H1 (cell line): ENCODE measurements around the gene PAGE1. TPM values are rescaled to one million over a fixed set of nuclear protein-coding genes. Genes with fewer than 3 reads are reported as not detected.

Source experiments
- CTCF ChIA-PET: fragments of 300-600 bp; sonication (Branson Sonifier 250); formaldehyde crosslinking; loops from one replicate; lab custom pipeline; 2021; ENCODE audit not compliant: partially characterized antibody; lab: Charles Lee
- POLR2A ChIA-PET: fragments of 300-600 bp; sonication (Branson Sonifier 250); formaldehyde crosslinking; loops from one replicate; lab custom pipeline; 2021; ENCODE audit warnings: inconsistent platforms; ENCODE audit not compliant: partially characterized antibody; lab: Charles Lee
- DNase-seq, 2 experiments: peaks; one replicate each; pipeline versions ENCODE4 v3.0.0 to v3.0.0-alpha.2; 2010 to 2022; ENCODE audit warnings: low spot score in 2 of 2, low read depth in 1 of 2, mixed read lengths in 1 of 2
- FAIRE-seq: peaks from 2 replicates; lab custom pipeline; 2011; peaks lifted over from hg19 to GRCh38; lab: Jason Lieb, UNC
- H2AFZ ChIP-seq: 2 replicates; pipeline ENCODE4 v1.8.1; 2012; ENCODE audit warnings: low read length, inconsistent platforms
- H2AK5ac ChIP-seq: 2 replicates; pipeline ENCODE4 v1.6.1; 2013; ENCODE audit warnings: low read depth, low read length
- H2BK120ac ChIP-seq: replicated peaks from 2 replicates; pipeline ENCODE3; 2013; ENCODE audit warnings: low read depth, low read length, inconsistent platforms
- H2BK12ac ChIP-seq: 2 replicates; pipeline ENCODE4 v1.6.1; 2013; ENCODE audit warnings: low read depth, low read length
- H2BK15ac ChIP-seq: 2 replicates; pipeline ENCODE4 v1.6.1; 2013; ENCODE audit warnings: low read length
- H2BK20ac ChIP-seq: 2 replicates; pipeline ENCODE4 v1.6.1; 2013; ENCODE audit warnings: low read length
- H2BK5ac ChIP-seq: 2 replicates; pipeline ENCODE4 v1.6.1; 2013; ENCODE audit warnings: low read depth, low read length
- H3K14ac ChIP-seq: 2 replicates; pipeline ENCODE4 v1.6.1; 2013; ENCODE audit warnings: inconsistent platforms; ENCODE audit not compliant: insufficient read length
- H3K18ac ChIP-seq: 2 replicates; pipeline ENCODE4 v1.6.1; 2013; ENCODE audit warnings: low read length; ENCODE audit errors: extremely low read depth
- H3K23ac ChIP-seq: 2 replicates; pipeline ENCODE4 v1.6.1; 2013; ENCODE audit warnings: inconsistent platforms; ENCODE audit not compliant: insufficient read length
- H3K23me2 ChIP-seq: 2 replicates; pipeline ENCODE4 v1.6.1; 2013; ENCODE audit warnings: low read depth, low read length
- H3K27ac ChIP-seq: 2 replicates; pipeline ENCODE4 v1.6.1; 2011; ENCODE audit warnings: low read depth, low read length, inconsistent platforms
- H3K27me3 ChIP-seq, 4 experiments: replicated peaks in 1 of 4; 1 replicate in 1 of 4; 2 replicates in 3 of 4; pipeline versions ENCODE4 v1.6.1 to v1.8.1; 2011 to 2013; ENCODE audit warnings: low read length in 3 of 4, mild to moderate bottlenecking in 3 of 4, inconsistent platforms in 2 of 4, mixed read lengths in 2 of 4, moderate library complexity in 1 of 4; ENCODE audit not compliant: control insufficient read depth in 3 of 4, insufficient read depth in 3 of 4; ENCODE audit errors: extremely low read depth in 1 of 4
- H3K36me3 ChIP-seq, 4 experiments: 2 replicates each; pipeline versions ENCODE4 v1.6.1 to v1.8.1; 2011 to 2013; ENCODE audit warnings: mild to moderate bottlenecking in 4 of 4, low read length in 3 of 4, moderate library complexity in 2 of 4, control low read depth in 1 of 4, inconsistent platforms in 1 of 4; ENCODE audit not compliant: insufficient read depth in 4 of 4, control insufficient read depth in 2 of 4
- H3K4ac ChIP-seq: replicated peaks from 2 replicates; pipeline ENCODE3; 2013; ENCODE audit warnings: low read length, low read depth, mixed read lengths, inconsistent platforms; ENCODE audit not compliant: insufficient read length
- H3K4me1 ChIP-seq, 4 experiments: replicated peaks in 1 of 4; 1 replicate in 1 of 4; 2 replicates in 3 of 4; pipeline versions ENCODE4 v1.6.1 to v1.8.1; 2011 to 2013; ENCODE audit warnings: low read length in 3 of 4, inconsistent platforms in 2 of 4, mixed read lengths in 1 of 4; ENCODE audit not compliant: insufficient read depth in 4 of 4, control insufficient read depth in 3 of 4
- H3K4me2 ChIP-seq, 2 experiments: 2 replicates each; pipeline versions ENCODE4 v1.6.1 to v1.8.1; 2011 to 2013; ENCODE audit warnings: low read depth in 2 of 2, low read length in 2 of 2, control low read depth in 1 of 2, inconsistent platforms in 1 of 2, mild to moderate bottlenecking in 1 of 2; ENCODE audit not compliant: insufficient read depth in 1 of 2
- H3K4me3 ChIP-seq, 4 experiments: fragments of 200-600, 300-600 bp in 1 of 4; sonication (generic), shearing (Covaris generic), sonication (Bioruptor Twin) in 1 of 4; 2 replicates each; pipeline versions ENCODE4 v1.5.1 to v1.8.1; 2011 to 2016; ENCODE audit warnings: low read length in 4 of 4, low read depth in 3 of 4, control low read depth in 2 of 4, inconsistent platforms in 2 of 4, mild to moderate bottlenecking in 2 of 4, mixed read lengths in 1 of 4, moderate library complexity in 1 of 4; ENCODE audit not compliant: insufficient read depth in 2 of 4; ENCODE audit errors: extremely low read depth in 1 of 4
- H3K56ac ChIP-seq: replicated peaks from 2 replicates; pipeline ENCODE3; 2013; ENCODE audit warnings: low read depth, mild to moderate bottlenecking, mixed read lengths, low read length, inconsistent platforms; ENCODE audit not compliant: insufficient read length
- H3K79me1 ChIP-seq: 2 replicates; pipeline ENCODE4 v1.6.1; 2013; ENCODE audit warnings: low read depth, low read length, control low read depth
- H3K79me2 ChIP-seq, 2 experiments: 2 replicates each; pipeline versions ENCODE4 v1.6.1 to v1.8.1; 2012 to 2013; ENCODE audit warnings: low read length in 2 of 2, mild to moderate bottlenecking in 2 of 2, inconsistent platforms in 1 of 2; ENCODE audit not compliant: insufficient read depth in 2 of 2, control insufficient read depth in 1 of 2
- H3K9ac ChIP-seq, 4 experiments: replicated peaks in 1 of 4; 1 replicate in 1 of 4; 2 replicates in 3 of 4; pipeline versions ENCODE4 v1.6.1 to v1.8.1; 2011 to 2013; ENCODE audit warnings: low read depth in 3 of 4, low read length in 3 of 4, control low read depth in 2 of 4, mild to moderate bottlenecking in 2 of 4, moderate library complexity in 2 of 4, inconsistent platforms in 1 of 4; ENCODE audit errors: extremely low read depth in 1 of 4
- H3K9me3 ChIP-seq, 2 experiments: 2 replicates each; pipeline versions ENCODE4 v1.6.1 to v1.8.1; 2012 to 2013; ENCODE audit warnings: mild to moderate bottlenecking in 2 of 2, moderate library complexity in 2 of 2, control low read depth in 1 of 2, inconsistent platforms in 1 of 2, low read depth in 1 of 2, low read length in 1 of 2, mixed read lengths in 1 of 2; ENCODE audit not compliant: insufficient read depth in 2 of 2
- H4K20me1 ChIP-seq, 2 experiments: replicated peaks in 1 of 2; 2 replicates each; pipeline versions ENCODE3 to v1.8.1; 2011 to 2013; ENCODE audit warnings: inconsistent platforms in 2 of 2, low read length in 2 of 2, mild to moderate bottlenecking in 1 of 2; ENCODE audit not compliant: insufficient read depth in 2 of 2, control insufficient read depth in 1 of 2
- H4K5ac ChIP-seq: 2 replicates; pipeline ENCODE4 v1.6.1; 2013; ENCODE audit warnings: low read length, low read depth, mixed read lengths, inconsistent platforms; ENCODE audit not compliant: insufficient read length
- H4K8ac ChIP-seq: 2 replicates; pipeline ENCODE4 v1.8.0; 2013; ENCODE audit warnings: mild to moderate bottlenecking, moderate library complexity, low read length, inconsistent platforms; ENCODE audit not compliant: insufficient read depth; ENCODE audit errors: extremely low read depth
- H4K91ac ChIP-seq: replicated peaks from 2 replicates; pipeline ENCODE3; 2013; ENCODE audit warnings: low read length, mixed read lengths, inconsistent platforms; ENCODE audit not compliant: insufficient read length
- CBX5 ChIP-seq: fragments of 300-800, 300-1000 bp; sonication (generic); IDR thresholded peaks from 2 replicates; pipeline ENCODE4 v1.7.1; 2016; ENCODE audit warnings: antibody characterized with exemption, low read length, low read depth
- CEBPB ChIP-seq: IDR thresholded peaks from 2 replicates; pipeline ENCODE4 v1.6.1; 2012; ENCODE audit warnings: low read depth, low read length
- CHD2 ChIP-seq: IDR thresholded peaks from 2 replicates; pipeline ENCODE4 v1.6.1; 2012; ENCODE audit warnings: low read length, improper control_type of control experiment
- POLR2AphosphoS5 ChIP-seq: IDR thresholded peaks from 2 replicates; pipeline ENCODE4 v1.6.1; 2011; ENCODE audit warnings: low read depth, low read length
- WGBS, 2 experiments: shearing (Covaris generic) in 1 of 2; methylation state at CpG; one replicate each; pipeline versions ENCODE4 v1.1.6 to v1.1.7; 2013 to 2015; ENCODE audit warnings: low lambda C conversion rate in 2 of 2, mixed read lengths in 2 of 2, inconsistent platforms in 1 of 2, low coverage in 1 of 2, missing lambda C conversion rate in 1 of 2; ENCODE audit not compliant: insufficient replicate concordance in 2 of 2, insufficient coverage in 1 of 2, insufficient read length in 1 of 2; ENCODE audit errors: extremely low coverage in 1 of 2, missing lambda C conversion rate in 1 of 2; 5-methylcytosine and 5-hydroxymethylcytosine counted together
- long read RNA-seq, 2 experiments: library from RNA in 1 of 2; library from capped mRNA in 1 of 2; stranded (forward); transcript quantifications; one replicate each; pipeline ENCODE4 v2.0.0, GENCODE V29; 2021; ENCODE audit warnings: inconsistent platforms in 1 of 2
- polyA minus RNA-seq, 3 experiments: library from RNA; depleted of rRNA, polyadenylated mRNA; stranded (reverse); fragments of >200 nt; gene quantifications; 1 replicate in 2 of 3; 2 replicates in 1 of 3; pipeline ENCODE4 v1.2.3, GENCODE V29; 2011
- polyA plus RNA-seq, 7 experiments: library from polyadenylated mRNA; depleted of rRNA in 3 of 7; stranded (reverse) in 5 of 7; unstranded in 2 of 7; fragments of >200 nt in 5 of 7; fragments of 200-250 nt in 2 of 7; gene quantifications; 1 replicate in 5 of 7; 2 replicates in 1 of 7; 4 replicates in 1 of 7; pipeline versions ENCODE4 v1.2.1 to v1.2.3, GENCODE V29; 2011 to 2013; ENCODE audit warnings: missing spikeins in 2 of 7, mixed read lengths in 2 of 7
- total RNA-seq: library from RNA; stranded (reverse); fragmentation: NEBNext Ultra II Directional; extraction: Animal tissue kit (Norgen Biotek cat#: 25700); gene quantifications from 2 replicates; pipeline ENCODE4 v1.2.1, GENCODE V29; 2021

Gene PAGE1
- total RNA-seq, result not detected in 2 replicates
- polyA plus RNA-seq (2011; rRNA removed), result not detected in 2 replicates
- polyA plus RNA-seq (2011; cell fraction: cytosol; rRNA removed), result not detected
- not detected for polyA plus RNA-seq (2011; cell fraction: nucleus; rRNA removed)
- not detected in 4 replicates for polyA plus RNA-seq (2012, experiment 1 of 2)
- polyA plus RNA-seq (2012, experiment 2 of 2), result not detected
- polyA plus RNA-seq (2013, experiment 1 of 2), result not detected
- polyA plus RNA-seq (2013, experiment 2 of 2), result not detected
- not detected in 2 replicates for polyA minus RNA-seq (2011; rRNA and poly(A)+ RNA removed)
- polyA minus RNA-seq (2011; cell fraction: cytosol; rRNA and poly(A)+ RNA removed), result not detected
- polyA minus RNA-seq (2011; cell fraction: nucleus; rRNA and poly(A)+ RNA removed), result not detected
- long read RNA-seq, experiment 1, result 0 reads
- long read RNA-seq, experiment 2, result 0 reads

- Histone ChIP-seq H2BK12ac (no peak within 1 kb of the TSS), H3K18ac (no peak within 1 kb of the TSS), H3K9me3 (no peaks in the 10 kb centered on the region), H3K4me1 (no peaks in the 10 kb centered on the region), H3K4ac (no peak within 1 kb of the TSS), H4K20me1 (no peaks in the 10 kb centered on the region), H3K36me3 (no peaks in the 10 kb centered on the region), H3K56ac (no peak within 1 kb of the TSS), H3K27me3 (no peaks in the 10 kb centered on the region), H3K9ac (no peak within 1 kb of the TSS), H2BK15ac (no peak within 1 kb of the TSS), H2AK5ac (no peak within 1 kb of the TSS), H2AFZ (no peak within 1 kb of the TSS), H3K4me2 (no peak within 1 kb of the TSS), H3K27ac (no peak within 1 kb of the TSS), H4K91ac (no peak within 1 kb of the TSS), H3K79me1 (no peaks in the 10 kb centered on the region), H4K8ac (0 out of 2 replicates have a peak within 1 kb of the TSS, but pooled peaks have one; percentile 51), H4K5ac (no peak within 1 kb of the TSS), H2BK20ac (no peak within 1 kb of the TSS), H3K14ac (no peak within 1 kb of the TSS), H2BK5ac (no peak within 1 kb of the TSS), H3K4me3 (no peak within 1 kb of the TSS), H2BK120ac (no peak within 1 kb of the TSS), H3K23me2 (no peaks in the 10 kb centered on the region), H3K79me2 (no peaks in the 10 kb centered on the region), H3K23ac (no peak within 1 kb of the TSS)
- no peak for FAIRE-seq
- no peak for DNase-seq
- WGBS, 2 experiments, result 88% methylated on average over 14 of the region's 38 CpGs; no CpG with 5 or more reads in 1 of the 2 experiments
- CTCF ChIA-PET, result no interaction called here
- TF ChIP-seq POLR2AphosphoS5, result no peak
- no peak for TF ChIP-seq CBX5
- TF ChIP-seq CHD2, result no peak
- TF ChIP-seq CEBPB, result no peak
- POLR2A ChIA-PET, result no interaction called here
Measured at GRCh38 chrX:49695276-49696180, at the start of gene PAGE1. Gene PAGE1, minus strand, starts transcription at chrX:49695984. Its CDS starts 1,214 bp downstream, at chrX:49694770.
